Uterus (tissue), 4 donors: ENCODE measurements around the gene PCDHA10. TPM values are rescaled to one million over a fixed set of nuclear protein-coding genes. Genes with fewer than 3 reads are reported as not detected.

Experiments used
- DNase-seq, 2 donors: peaks; one replicate each; pipeline ENCODE4 v3.0.0-alpha.2; 2019 to 2020
- H3K27ac ChIP-seq, 2 donors: fragments of 200-600 bp; sonication (generic); 1 replicate in 1 of 2; 2 replicates in 1 of 2; pipeline ENCODE4 v1.5.1; 2016 to 2018
- H3K27me3 ChIP-seq, 2 donors: fragments of 200-600 bp; sonication (generic); one replicate each; pipeline ENCODE4 v1.5.1; 2018 to 2019; ENCODE audit warnings: control low read depth in 1 of 2
- H3K36me3 ChIP-seq, 2 donors: fragments of 200-600 bp; sonication (generic); one replicate each; pipeline ENCODE4 v1.5.1; 2019; ENCODE audit warnings: control low read depth in 1 of 2
- H3K4me1 ChIP-seq, 2 donors: fragments of 200-600 bp; sonication (generic); one replicate each; pipeline ENCODE4 v1.5.1; 2018 to 2019; ENCODE audit warnings: control low read depth in 1 of 2
- H3K4me3 ChIP-seq, 2 donors: fragments of 200-600 bp; sonication (generic); 1 replicate in 1 of 2; 2 replicates in 1 of 2; pipeline ENCODE4 v1.5.1; 2018 to 2019; ENCODE audit warnings: mild to moderate bottlenecking in 1 of 2
- H3K9me3 ChIP-seq, 2 donors: fragments of 200-600 bp; sonication (generic); one replicate each; pipeline ENCODE4 v1.5.1; 2019; ENCODE audit warnings: control low read depth in 1 of 2
- POLR2A ChIP-seq, 2 donors: fragments of 450-650 bp; IDR thresholded peaks; one replicate each; pipeline ENCODE4 v1.6.1; 2016; ENCODE audit warnings: antibody characterized with exemption in 2 of 2, mild to moderate bottlenecking in 1 of 2, moderate library complexity in 1 of 2
- intact Hi-C: fragments of 100-400 bp; cut with DNase I; formaldehyde crosslinking; loops from one replicate; pipeline ENCODE4 v1.15.1; 2023; ENCODE audit warnings: low total_unique reads
- total RNA-seq, 4 donors: library from RNA; depleted of rRNA in 3 of 4; stranded (reverse); fragments of >200 nt in 3 of 4; gene quantifications; one replicate each; pipeline versions ENCODE4 v1.1.0 to v1.2.4, GENCODE V29; 2014 to 2023
- TF ChIP-seq, protein P1 (sequence below), 4 experiments: fragments of 200-600 bp in 2 of 4; fragments of 450-650 bp in 2 of 4; sonication (generic) in 2 of 4; IDR thresholded peaks; one replicate each; pipeline ENCODE4 v1.5.1; 2016 to 2019; ENCODE audit warnings: antibody characterized with exemption in 4 of 4, mild to moderate bottlenecking in 2 of 4, moderate library complexity in 1 of 4
- donor health status: DM: yes; HTN: yes; CAD: no.

The PCDHA10 gene
- total RNA-seq, 4 donors from 2014 or later = under 0.01 to 3.1 (median 1.6) TPM

DNA sequence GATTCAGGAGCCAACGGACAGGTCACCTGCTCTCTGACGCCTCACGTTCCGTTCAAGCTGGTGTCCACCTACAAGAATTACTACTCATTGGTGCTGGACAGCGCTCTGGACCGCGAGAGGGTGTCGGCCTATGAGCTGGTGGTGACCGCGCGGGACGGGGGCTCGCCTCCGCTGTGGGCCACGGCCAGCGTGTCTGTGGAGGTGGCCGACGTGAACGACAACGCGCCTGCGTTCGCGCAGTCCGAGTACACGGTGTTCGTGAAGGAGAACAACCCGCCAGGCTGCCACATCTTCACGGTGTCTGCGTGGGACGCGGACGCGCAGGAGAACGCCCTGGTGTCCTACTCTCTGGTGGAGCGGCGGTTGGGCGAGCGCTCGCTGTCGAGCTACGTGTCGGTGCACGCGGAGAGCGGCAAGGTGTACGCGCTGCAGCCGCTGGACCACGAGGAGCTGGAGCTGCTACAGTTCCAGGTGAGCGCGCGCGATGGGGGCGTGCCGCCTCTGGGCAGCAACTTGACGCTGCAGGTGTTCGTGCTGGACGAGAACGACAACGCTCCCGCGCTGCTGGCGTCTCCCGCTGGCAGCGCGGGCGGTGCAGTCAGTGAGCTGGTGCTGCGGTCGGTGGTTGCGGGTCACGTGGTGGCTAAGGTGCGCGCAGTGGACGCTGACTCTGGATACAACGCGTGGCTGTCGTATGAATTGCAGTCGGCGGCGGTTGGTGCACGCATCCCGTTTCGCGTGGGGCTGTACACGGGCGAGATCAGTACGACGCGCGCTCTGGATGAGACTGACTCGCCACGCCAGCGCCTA, 1.7 kb downstream of the PCDHA10 start:
- Histone ChIP-seq H3K27me3 (no peaks in the 10 kb centered on the region), H3K4me3 (no peak overlapping the region), H3K27ac (no peak overlapping the region), H3K9me3 (no peaks in the 10 kb centered on the region), H3K36me3 (no peaks in the 10 kb centered on the region), H3K4me1 (no peaks in the 10 kb centered on the region)
- intact Hi-C loops = no loop called here
- TF ChIP-seq, protein P1, sequence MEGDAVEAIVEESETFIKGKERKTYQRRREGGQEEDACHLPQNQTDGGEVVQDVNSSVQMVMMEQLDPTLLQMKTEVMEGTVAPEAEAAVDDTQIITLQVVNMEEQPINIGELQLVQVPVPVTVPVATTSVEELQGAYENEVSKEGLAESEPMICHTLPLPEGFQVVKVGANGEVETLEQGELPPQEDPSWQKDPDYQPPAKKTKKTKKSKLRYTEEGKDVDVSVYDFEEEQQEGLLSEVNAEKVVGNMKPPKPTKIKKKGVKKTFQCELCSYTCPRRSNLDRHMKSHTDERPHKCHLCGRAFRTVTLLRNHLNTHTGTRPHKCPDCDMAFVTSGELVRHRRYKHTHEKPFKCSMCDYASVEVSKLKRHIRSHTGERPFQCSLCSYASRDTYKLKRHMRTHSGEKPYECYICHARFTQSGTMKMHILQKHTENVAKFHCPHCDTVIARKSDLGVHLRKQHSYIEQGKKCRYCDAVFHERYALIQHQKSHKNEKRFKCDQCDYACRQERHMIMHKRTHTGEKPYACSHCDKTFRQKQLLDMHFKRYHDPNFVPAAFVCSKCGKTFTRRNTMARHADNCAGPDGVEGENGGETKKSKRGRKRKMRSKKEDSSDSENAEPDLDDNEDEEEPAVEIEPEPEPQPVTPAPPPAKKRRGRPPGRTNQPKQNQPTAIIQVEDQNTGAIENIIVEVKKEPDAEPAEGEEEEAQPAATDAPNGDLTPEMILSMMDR (IDR thresholded peaks at IDR 0.05) = no peak
- TF ChIP-seq POLR2A (IDR thresholded peaks at IDR 0.05) = no peak
- no peak for DNase-seq

DNA sequence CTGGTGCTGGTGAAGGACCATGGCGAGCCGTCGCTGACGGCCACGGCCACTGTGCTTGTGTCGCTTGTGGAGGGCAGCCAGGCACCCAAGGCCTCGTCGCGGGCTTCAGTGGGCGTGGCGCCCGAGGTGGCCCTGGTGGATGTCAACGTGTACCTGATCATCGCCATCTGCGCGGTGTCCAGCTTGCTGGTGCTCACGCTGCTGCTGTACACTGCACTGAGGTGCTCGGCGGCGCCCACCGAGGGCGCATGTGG, 2.2 kb downstream of the PCDHA10 start:
- Histone ChIP-seq H3K4me3 (no peak overlapping the region), H3K4me1 (no peaks in the 10 kb centered on the region), H3K27me3 (no peaks in the 10 kb centered on the region), H3K36me3 (no peaks in the 10 kb centered on the region), H3K9me3 (peaks cover 0 to 4% of the 10 kb centered on the region in 2 donors), H3K27ac (no peak overlapping the region)
- TF ChIP-seq POLR2A (IDR thresholded peaks at IDR 0.05) = no peak
- TF ChIP-seq, protein P1 (IDR thresholded peaks at IDR 0.05) = no peak
- DNase-seq = no peak
- intact Hi-C loops = no loop called here

DNA sequence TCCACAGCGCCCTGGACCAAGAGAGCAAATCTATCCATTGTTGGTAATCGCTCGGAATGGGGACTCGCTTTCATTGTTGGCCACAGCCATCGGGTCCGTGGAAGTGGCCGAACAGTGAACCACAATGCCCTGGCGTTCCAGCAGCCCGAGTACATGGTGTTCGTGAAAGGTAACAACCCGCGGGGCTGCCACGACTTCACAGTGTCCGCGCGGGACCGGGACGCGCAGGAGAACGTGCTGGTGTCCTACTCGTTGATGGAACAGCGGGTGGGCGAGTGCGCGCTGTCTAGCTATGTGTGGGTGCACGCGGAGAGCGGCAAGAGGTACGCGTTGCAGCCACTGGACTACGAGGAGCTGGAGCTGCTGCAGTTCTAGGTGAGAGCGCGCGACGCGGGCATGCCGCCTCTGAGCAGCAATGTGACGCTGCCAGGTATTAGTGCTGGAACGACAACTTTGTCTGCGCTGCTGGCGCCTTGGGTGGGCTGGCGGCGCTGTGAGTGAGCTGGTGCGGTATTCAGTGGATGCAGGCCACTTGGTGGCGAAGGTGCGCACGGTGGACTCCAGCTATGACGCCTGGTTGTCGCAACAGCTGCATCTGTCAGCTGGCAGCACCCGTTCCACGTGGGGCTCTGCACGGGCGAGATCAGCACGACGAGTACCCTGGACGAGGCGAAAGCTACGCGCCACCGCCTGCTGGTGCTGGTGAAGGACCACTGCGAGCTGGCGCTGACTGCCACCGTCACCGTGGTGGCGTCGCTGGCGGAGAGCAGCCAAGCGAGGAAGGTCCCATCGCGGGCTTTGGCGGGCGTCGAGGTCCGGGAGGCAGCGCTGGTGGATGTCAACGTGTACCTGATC, 7.0 kb downstream of the PCDHA10 start:
- no peak overlapping the region for H3K4me3 ChIP-seq
- no peaks in the 10 kb centered on the region for H3K4me1 ChIP-seq
- H3K9me3 ChIP-seq = peaks cover 0 to 11% of the 10 kb centered on the region in 2 donors
- TF ChIP-seq POLR2A (IDR thresholded peaks at IDR 0.05) = no peak
- TF ChIP-seq, protein P1 (IDR thresholded peaks at IDR 0.05) = no peak
- H3K36me3 ChIP-seq = no peaks in the 10 kb centered on the region
- no peak overlapping the region for H3K27ac ChIP-seq
- H3K27me3 ChIP-seq = no peaks in the 10 kb centered on the region
- intact Hi-C loops = no loop called here
- no peak for DNase-seq

DNA sequence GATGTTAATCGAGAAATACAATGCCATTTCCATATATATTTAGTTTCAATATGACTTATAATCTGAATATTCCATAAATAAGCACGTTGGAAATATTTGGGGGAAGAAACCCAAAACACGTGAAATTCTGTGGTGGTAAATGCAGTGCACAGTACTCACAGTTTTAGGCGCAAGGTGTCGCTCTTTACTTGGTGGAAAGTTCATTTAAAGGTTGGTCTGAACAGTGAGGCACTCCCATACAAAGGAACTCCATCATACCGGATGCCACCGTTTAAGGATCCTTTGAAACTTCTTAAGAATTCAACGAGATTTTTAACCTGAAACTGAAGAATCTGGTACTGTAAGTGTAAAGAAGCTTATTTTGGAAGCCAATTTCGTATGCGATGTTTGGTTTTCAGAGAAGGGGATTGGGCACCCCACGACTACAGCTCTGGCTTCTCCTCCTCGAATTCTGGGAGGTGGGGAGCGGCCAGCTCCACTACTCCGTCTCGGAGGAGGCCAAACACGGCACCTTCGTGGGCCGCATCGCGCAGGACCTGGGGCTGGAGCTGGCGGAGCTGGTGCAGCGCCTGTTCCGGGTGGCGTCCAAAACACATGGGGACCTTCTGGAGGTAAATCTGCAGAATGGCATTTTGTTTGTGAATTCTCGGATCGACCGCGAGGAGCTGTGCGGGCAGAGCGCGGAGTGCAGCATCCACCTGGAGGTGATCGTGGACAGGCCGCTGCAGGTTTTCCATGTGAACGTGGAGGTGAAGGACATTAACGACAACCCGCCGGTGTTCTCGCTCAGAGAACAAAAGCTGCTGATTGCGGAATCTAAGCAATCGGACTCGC, 13.2 kb downstream of the PCDHA10 start, which contains the start of gene PCDHA11:
Gene PCDHA11 (plus strand): TSS at position 237 of the 834 bp plus-strand sequence. CDS start 147 bp downstream, at position 384.
- Histone ChIP-seq H3K36me3 (no peaks in the 10 kb centered on the region), H3K9me3 (no peaks in the 10 kb centered on the region), H3K27me3 (no peaks in the 10 kb centered on the region), H3K27ac (no peak within 1 kb of the TSS), H3K4me3 (no peak within 1 kb of the TSS), H3K4me1 (no peaks in the 10 kb centered on the region)
- no peak for TF ChIP-seq POLR2A (IDR thresholded peaks at IDR 0.05)
- TF ChIP-seq, protein P1 (IDR thresholded peaks at IDR 0.05) = peak in 3 of 4 experiments; percentile 8 to 30 (median 12)
- no peak for DNase-seq
- intact Hi-C loops = no loop called here
